Measurements from ENCODE around the gene GRID2IP. TPM values are rescaled to one million over a fixed set of nuclear protein-coding genes. Genes with fewer than 3 reads are reported as not detected.

GRID2IP gene
- not detected for total RNA-seq

- 64 to 77% methylated on average over 28 to 31 of the region's 46 CpGs for WGBS, 2 donors
- Histone ChIP-seq H3K4me3 (no peak within 1 kb of the TSS), H3K36me3 (no peaks in the 10 kb centered on the region), H3K27ac (no peak within 1 kb of the TSS), H3K4me1 (no peaks in the 10 kb centered on the region), H3K27me3 (no peaks in the 10 kb centered on the region), H3K9me3 (no peaks in the 10 kb centered on the region)
- DNase-seq (ENCODE audit: low spot score in 2 of 2), result no peak
- TF ChIP-seq CTCF (IDR thresholded peaks at IDR 0.05), result no peak
- TF ChIP-seq EP300 (IDR thresholded peaks at IDR 0.05), result no peak
- TF ChIP-seq POLR2A (IDR thresholded peaks at IDR 0.05), result no peak
Observed at GRCh38 chr7:6551016-6551511, at the start of gene GRID2IP. Gene GRID2IP, minus strand, starts transcription at chr7:6551461. Its CDS starts 25 bp downstream, at chr7:6551436.

- no peaks in the 10 kb centered on the region for H3K27me3 ChIP-seq
- no peak for TF ChIP-seq CTCF (IDR thresholded peaks at IDR 0.05)
- no peak for TF ChIP-seq EP300 (IDR thresholded peaks at IDR 0.05)
- no peak for TF ChIP-seq POLR2A (IDR thresholded peaks at IDR 0.05)
- no peaks in the 10 kb centered on the region for H3K4me1 ChIP-seq
- no peak overlapping the region for H3K27ac ChIP-seq
- 88 to 93% methylated on average over 14 to 15 of the region's 15 CpGs for WGBS, 2 donors
- peaks cover 0 to 98% (median 22%) of the 10 kb centered on the region in 3 donors for H3K36me3 ChIP-seq
- DNase-seq (ENCODE audit: low spot score in 2 of 2), result no peak
- no peak overlapping the region for H3K4me3 ChIP-seq
- no peaks in the 10 kb centered on the region for H3K9me3 ChIP-seq
Observed at GRCh38 chr7:6600093-6600492, 48.8 kb upstream of the GRID2IP start.

- Histone ChIP-seq H3K27me3 (no peaks in the 10 kb centered on the region), H3K9me3 (no peaks in the 10 kb centered on the region), H3K36me3 (peaks cover 0 to 70% (median 20%) of the 10 kb centered on the region in 3 donors), H3K4me3 (peak overlapping the region; percentile 59 to 93 (median 77)), H3K27ac (peak overlapping the region in 3 of 4 donors; percentile 69 to 86 (median 82)), H3K4me1 (peaks cover 0 to 25% (median 10%) of the 10 kb centered on the region in 4 donors)
- DNase-seq (ENCODE audit: low spot score in 2 of 2), result no peak
- TF ChIP-seq POLR2A (IDR thresholded peaks at IDR 0.05) (no peak), EP300 (IDR thresholded peaks at IDR 0.05) (no peak), CTCF (IDR thresholded peaks at IDR 0.05) (no peak)
- WGBS, 2 donors, result 10% methylated on average over 10 of the region's 10 CpGs
Observed at GRCh38 chr7:6590645-6591110, 39.4 kb upstream of the GRID2IP start.

GRCh38 chr7:6589829-6590644 is 38.8 kb upstream of the GRID2IP start, which contains the start of gene INTS15:
Gene INTS15, plus strand, starts transcription at chr7:6590021. Its CDS starts 263 bp downstream, at chr7:6590284.
- 0 to 1% methylated on average over 41 to 44 of the region's 107 CpGs for WGBS, 2 donors
- Histone ChIP-seq H3K9me3 (no peaks in the 10 kb centered on the region), H3K4me1 (peaks cover 0 to 25% (median 10%) of the 10 kb centered on the region in 4 donors), H3K27me3 (no peaks in the 10 kb centered on the region), H3K27ac (peak within 1 kb of the TSS in 3 of 4 donors; percentile 69 to 86 (median 82)), H3K36me3 (peaks cover 0 to 70% (median 14%) of the 10 kb centered on the region in 3 donors), H3K4me3 (peak within 1 kb of the TSS; percentile 59 to 93 (median 77))
- DNase-seq (ENCODE audit: low spot score in 2 of 2), result peak; percentile 26 to 43
- TF ChIP-seq POLR2A (IDR thresholded peaks at IDR 0.05) (peak; percentile 13 to 63), CTCF (IDR thresholded peaks at IDR 0.05) (peak; percentile 82 to 99 (median 99)), EP300 (IDR thresholded peaks at IDR 0.05) (peak in 1 of 2 donors; percentile 29)

Measured in tibial nerve (tissue), 4 donors.